Colonic mucosa (tissue), 4 donors: Measurements from ENCODE around the gene CAPZB. TPM values are rescaled to one million over a fixed set of nuclear protein-coding genes. Genes with fewer than 3 reads are reported as not detected.
A peak's percentile ranks its signal among the peaks of the same experiment; 100 is the strongest.

ENCODE experiments used
- DNase-seq: peaks from one replicate; pipeline ENCODE4 v3.0.0-alpha.2; 2020
- H3K27ac ChIP-seq: fragments of 200-600 bp; one replicate; pipeline ENCODE4 v1.8.0; 2021
- H3K27me3 ChIP-seq: fragments of 200-600 bp; one replicate; pipeline ENCODE4 v1.8.0; 2021
- H3K36me3 ChIP-seq: fragments of 200-600 bp; one replicate; pipeline ENCODE4 v1.8.0; 2021
- H3K4me1 ChIP-seq: fragments of 200-600 bp; one replicate; pipeline ENCODE4 v1.8.0; 2021; ENCODE audit warnings: mild to moderate bottlenecking
- H3K4me3 ChIP-seq: fragments of 200-600 bp; one replicate; pipeline ENCODE4 v1.8.0; 2021
- H3K9ac ChIP-seq, 2 donors: one replicate each; pipeline ENCODE4 v1.7.0; 2013; ENCODE audit warnings: control low read depth in 2 of 2, low read depth in 2 of 2, low read length in 2 of 2
- H3K9me3 ChIP-seq: fragments of 200-600 bp; one replicate; pipeline ENCODE4 v1.8.0; 2021
- intact Hi-C: fragments of 100-400 bp; cut with DNase I; formaldehyde crosslinking; loops from one replicate; pipeline ENCODE4 v1.14.1; 2022
- total RNA-seq, 2 donors: library from RNA; stranded (reverse); fragmentation: NEBNext Ultra II Directional in 1 of 2; extraction: Animal tissue kit (Norgen Biotek cat#: 25700) in 1 of 2; gene quantifications; one replicate each; pipeline ENCODE4 v1.2.1, GENCODE V29; 2021
- TF ChIP-seq, protein P1 (sequence below): fragments of 200-600 bp; IDR thresholded peaks from one replicate; pipeline ENCODE4 v1.8.0; 2022; ENCODE audit warnings: antibody characterized with exemption, mild to moderate bottlenecking
- donor health status: healthy.
- donor health status: DM: no; HTN: no; CAD: no.
- donor health status: DM: no; HTN: no; CAD: no.

The CAPZB gene
- total RNA-seq, 2 donors from 2014 or later, result 397 to 407 TPM

DNA sequence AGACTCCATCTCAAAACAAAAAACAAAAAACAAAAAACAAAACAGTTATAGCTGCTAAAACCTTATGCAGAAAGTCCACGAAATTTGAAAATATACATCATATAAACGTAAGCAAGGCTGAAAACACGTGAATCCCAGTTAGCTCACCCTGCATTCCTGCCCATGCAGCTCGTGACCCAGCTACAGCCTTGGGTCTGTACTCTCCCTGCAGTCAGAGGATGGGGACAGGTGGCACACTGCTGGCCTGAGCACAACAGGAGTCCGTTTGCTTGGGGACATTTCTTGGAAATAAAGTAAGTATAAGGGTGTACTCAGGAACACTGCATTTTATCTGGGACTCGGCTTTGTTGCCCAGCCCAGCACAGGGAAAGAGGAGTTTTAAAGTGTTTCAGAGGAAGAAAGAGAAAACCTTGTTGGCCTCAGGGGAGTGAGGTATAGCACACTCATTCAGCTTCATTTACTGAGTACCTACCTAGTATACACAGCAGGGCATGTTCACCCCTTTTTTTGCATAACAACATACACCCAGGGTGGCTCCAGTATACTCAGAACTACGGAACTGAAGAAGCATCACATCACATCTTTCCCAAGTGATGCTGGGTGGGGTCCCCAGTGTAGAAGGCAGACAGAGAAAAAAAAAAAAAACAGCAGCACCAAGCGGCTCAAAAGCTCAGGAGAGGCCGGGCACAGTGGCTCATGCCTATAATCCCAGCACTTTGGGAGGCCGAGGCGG, 44.1 kb downstream of the CAPZB start:
- TF ChIP-seq, protein P1, sequence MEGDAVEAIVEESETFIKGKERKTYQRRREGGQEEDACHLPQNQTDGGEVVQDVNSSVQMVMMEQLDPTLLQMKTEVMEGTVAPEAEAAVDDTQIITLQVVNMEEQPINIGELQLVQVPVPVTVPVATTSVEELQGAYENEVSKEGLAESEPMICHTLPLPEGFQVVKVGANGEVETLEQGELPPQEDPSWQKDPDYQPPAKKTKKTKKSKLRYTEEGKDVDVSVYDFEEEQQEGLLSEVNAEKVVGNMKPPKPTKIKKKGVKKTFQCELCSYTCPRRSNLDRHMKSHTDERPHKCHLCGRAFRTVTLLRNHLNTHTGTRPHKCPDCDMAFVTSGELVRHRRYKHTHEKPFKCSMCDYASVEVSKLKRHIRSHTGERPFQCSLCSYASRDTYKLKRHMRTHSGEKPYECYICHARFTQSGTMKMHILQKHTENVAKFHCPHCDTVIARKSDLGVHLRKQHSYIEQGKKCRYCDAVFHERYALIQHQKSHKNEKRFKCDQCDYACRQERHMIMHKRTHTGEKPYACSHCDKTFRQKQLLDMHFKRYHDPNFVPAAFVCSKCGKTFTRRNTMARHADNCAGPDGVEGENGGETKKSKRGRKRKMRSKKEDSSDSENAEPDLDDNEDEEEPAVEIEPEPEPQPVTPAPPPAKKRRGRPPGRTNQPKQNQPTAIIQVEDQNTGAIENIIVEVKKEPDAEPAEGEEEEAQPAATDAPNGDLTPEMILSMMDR, result no peak
- DNase-seq, result no peak
- peaks cover 18% of the 10 kb centered on the region for H3K4me1 ChIP-seq
- no peak overlapping the region for H3K9ac ChIP-seq
- no peak overlapping the region for H3K27ac ChIP-seq
- no peaks in the 10 kb centered on the region for H3K36me3 ChIP-seq
- H3K27me3 ChIP-seq, result no peaks in the 10 kb centered on the region
- no peak overlapping the region for H3K4me3 ChIP-seq
- intact Hi-C loops, result no loop called here
- no peaks in the 10 kb centered on the region for H3K9me3 ChIP-seq

- Histone ChIP-seq H3K9ac (peak overlapping the region in 1 of 2 donors; percentile 43), H3K4me1 (peaks cover 12% of the 10 kb centered on the region), H3K27ac (peak overlapping the region; percentile 66), H3K36me3 (no peaks in the 10 kb centered on the region), H3K27me3 (no peaks in the 10 kb centered on the region), H3K9me3 (no peaks in the 10 kb centered on the region), H3K4me3 (no peak overlapping the region)
- DNase-seq, result no peak
- intact Hi-C loops, result no loop called here
- TF ChIP-seq, protein P1, result peak; percentile 18
Observed at GRCh38 chr1:19439464-19440171, 45.7 kb downstream of the CAPZB start.

DNA sequence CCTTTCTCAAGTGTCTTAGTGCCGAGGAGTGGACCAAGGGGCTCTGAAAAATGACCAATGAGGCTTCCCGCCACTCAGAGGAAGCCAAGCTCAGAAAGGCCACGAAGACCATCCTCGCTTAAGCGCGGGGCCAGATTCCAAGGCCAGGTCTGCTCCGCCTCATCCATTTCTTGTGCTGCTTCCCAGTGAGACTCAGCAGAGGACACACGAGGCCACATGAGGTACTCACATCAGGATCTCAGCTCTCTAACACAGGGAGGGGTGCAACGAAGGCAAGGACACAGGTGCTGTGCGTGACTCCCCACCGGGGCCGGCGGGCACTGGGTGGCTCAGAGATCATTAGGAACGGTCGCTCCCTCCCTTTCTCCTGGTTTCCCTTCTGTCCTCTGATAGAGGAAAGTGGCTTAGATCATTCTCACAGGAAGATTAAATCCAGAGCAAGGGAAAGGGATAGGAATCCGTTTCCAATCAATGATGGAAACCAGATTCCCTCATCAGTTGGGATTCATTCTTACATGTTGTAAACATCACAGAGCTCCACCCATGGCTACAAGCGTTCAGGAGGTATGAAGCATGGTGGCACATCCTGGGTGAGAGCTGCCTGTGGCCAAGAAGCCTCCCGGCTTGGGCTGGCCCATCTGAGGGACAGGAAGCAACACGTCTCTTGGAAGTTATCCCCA, 46.7 kb downstream of the CAPZB start:
- H3K4me1 ChIP-seq, result peaks cover 12% of the 10 kb centered on the region
- TF ChIP-seq, protein P1, result no peak
- H3K36me3 ChIP-seq, result no peaks in the 10 kb centered on the region
- no peaks in the 10 kb centered on the region for H3K9me3 ChIP-seq
- H3K4me3 ChIP-seq, result no peak overlapping the region
- intact Hi-C loops, result no loop called here
- peak overlapping the region in 1 of 2 donors; percentile 55 for H3K9ac ChIP-seq
- H3K27me3 ChIP-seq, result no peaks in the 10 kb centered on the region
- peak overlapping the region; percentile 66 for H3K27ac ChIP-seq
- no peak for DNase-seq

GRCh38 chr1:19437891-19438294, 47.4 kb downstream of the CAPZB start:
- Histone ChIP-seq H3K36me3 (no peaks in the 10 kb centered on the region), H3K4me3 (no peak overlapping the region), H3K27me3 (no peaks in the 10 kb centered on the region), H3K4me1 (peaks cover 12% of the 10 kb centered on the region), H3K9ac (peak overlapping the region in 1 of 2 donors; percentile 15), H3K9me3 (no peaks in the 10 kb centered on the region), H3K27ac (peak overlapping the region; percentile 66)
- no peak for DNase-seq
- intact Hi-C loops, result no loop called here
- TF ChIP-seq, protein P1, result no peak

GRCh38 chr1:19436716-19437476, 48.4 kb downstream of the CAPZB start:
- Histone ChIP-seq H3K27ac (peak overlapping the region; percentile 66), H3K36me3 (no peaks in the 10 kb centered on the region), H3K27me3 (no peaks in the 10 kb centered on the region), H3K9ac (peak overlapping the region; percentile 33 to 38), H3K4me3 (no peak overlapping the region), H3K4me1 (peaks cover 12% of the 10 kb centered on the region), H3K9me3 (no peaks in the 10 kb centered on the region)
- TF ChIP-seq, protein P1, result no peak
- intact Hi-C loops, result no loop called here
- DNase-seq, result peak; percentile 89
